GM13976 (cell line): ENCODE measurements around the gene KRTAP9-9.
"Not testable (repeated sequence)": the region's sequence is repeated elsewhere in the genome, so short reads cannot be mapped to it uniquely, and the experiment has no call there.

Experiments
- DNase-seq: peaks from one replicate; pipeline ENCODE4 v3.0.0; 2012; ENCODE audit warnings: low spot score
- in situ Hi-C: fragments of 300-500 bp; cut with MboI; formaldehyde crosslinking; loops from one replicate; pipeline ENCODE4 v1.12.0; 2022; ENCODE audit warnings: low sequenced_read_pairs, mixed read lengths, inconsistent platforms; ENCODE audit not compliant: unreplicated experiment
- TF ChIP-seq, protein P1 (sequence below): IDR thresholded peaks from 2 replicates; pipeline ENCODE4 v1.5.1; 2012; ENCODE audit warnings: borderline replicate concordance, mild to moderate bottlenecking; ENCODE audit not compliant: insufficient read depth; ENCODE audit errors: extremely low read depth, missing control alignments, control extremely low read depth

KRTAP9-9 gene

DNA sequence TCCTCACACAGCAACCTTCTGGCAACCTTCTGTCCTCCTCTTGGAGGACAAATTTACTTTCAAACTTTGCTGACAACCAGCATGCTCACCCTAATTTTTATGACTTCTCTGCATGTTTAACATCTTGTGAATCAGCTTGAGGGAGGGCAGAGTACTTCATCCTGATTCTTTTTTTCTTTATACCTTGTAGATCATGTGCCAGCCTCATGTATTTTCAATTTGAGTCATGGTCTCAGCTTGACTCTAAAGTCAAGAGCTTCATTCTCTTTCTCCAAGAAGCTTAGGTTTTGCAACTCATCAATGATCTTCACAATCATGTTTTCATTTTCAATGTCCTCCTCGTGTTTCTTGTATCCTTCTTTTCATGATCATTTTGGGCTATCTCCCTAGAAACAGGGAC is 16.7 kb downstream of the KRTAP9-9 start:
- DNase-seq = no peak
- TF ChIP-seq, protein P1, sequence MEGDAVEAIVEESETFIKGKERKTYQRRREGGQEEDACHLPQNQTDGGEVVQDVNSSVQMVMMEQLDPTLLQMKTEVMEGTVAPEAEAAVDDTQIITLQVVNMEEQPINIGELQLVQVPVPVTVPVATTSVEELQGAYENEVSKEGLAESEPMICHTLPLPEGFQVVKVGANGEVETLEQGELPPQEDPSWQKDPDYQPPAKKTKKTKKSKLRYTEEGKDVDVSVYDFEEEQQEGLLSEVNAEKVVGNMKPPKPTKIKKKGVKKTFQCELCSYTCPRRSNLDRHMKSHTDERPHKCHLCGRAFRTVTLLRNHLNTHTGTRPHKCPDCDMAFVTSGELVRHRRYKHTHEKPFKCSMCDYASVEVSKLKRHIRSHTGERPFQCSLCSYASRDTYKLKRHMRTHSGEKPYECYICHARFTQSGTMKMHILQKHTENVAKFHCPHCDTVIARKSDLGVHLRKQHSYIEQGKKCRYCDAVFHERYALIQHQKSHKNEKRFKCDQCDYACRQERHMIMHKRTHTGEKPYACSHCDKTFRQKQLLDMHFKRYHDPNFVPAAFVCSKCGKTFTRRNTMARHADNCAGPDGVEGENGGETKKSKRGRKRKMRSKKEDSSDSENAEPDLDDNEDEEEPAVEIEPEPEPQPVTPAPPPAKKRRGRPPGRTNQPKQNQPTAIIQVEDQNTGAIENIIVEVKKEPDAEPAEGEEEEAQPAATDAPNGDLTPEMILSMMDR = no peak
- in situ Hi-C loops = no loop called here

- DNase-seq, in situ Hi-C loops: not testable (repeated sequence)
Measured at GRCh38 chr17:41275648-41276190, 20.5 kb downstream of the KRTAP9-9 start, which contains the start of gene KRTAP9-7. Gene KRTAP9-7, plus strand, starts transcription at chr17:41275698. Its CDS starts 0 bp downstream, at chr17:41275698.

- in situ Hi-C loops = no loop called here
- TF ChIP-seq, protein P1 = no peak
- peak; percentile 0 for DNase-seq
Measured at GRCh38 chr17:41278176-41278955, 23.2 kb downstream of the KRTAP9-9 start.

- in situ Hi-C loops = no loop called here
- peak; percentile 0 for DNase-seq
- TF ChIP-seq, protein P1 = no peak
Measured at GRCh38 chr17:41284043-41284442, 28.9 kb downstream of the KRTAP9-9 start.

GRCh38 chr17:41284546-41284945 is 29.4 kb downstream of the KRTAP9-9 start:
- in situ Hi-C loops = no loop called here
- peak; percentile 0 for DNase-seq
- TF ChIP-seq, protein P1 = no peak

- DNase-seq = peak; percentile 0
- TF ChIP-seq, protein P1 = no peak
- in situ Hi-C loops = no loop called here
Measured at GRCh38 chr17:41287050-41287449, 31.9 kb downstream of the KRTAP9-9 start.

- DNase-seq = no peak
- TF ChIP-seq, protein P1 = no peak
- in situ Hi-C loops = no loop called here
Measured at GRCh38 chr17:41294016-41294415, 38.8 kb downstream of the KRTAP9-9 start.
